Cardiac muscle cell (in vitro differentiated cells and primary cell): ENCODE measurements around the gene TGFBR3. TPM values are rescaled to one million over a fixed set of nuclear protein-coding genes. Genes with fewer than 3 reads are reported as not detected.

Experiments used
- DNase-seq, 2 donors: peaks; one replicate each; pipeline versions ENCODE4 v3.0.0 to v3.0.0-alpha.2; 2010 to 2017; ENCODE audit warnings: low read depth in 1 of 2, low spot score in 1 of 2
- H3K27ac ChIP-seq: fragments of 200-600 bp; sonication (generic); 2 replicates; pipeline ENCODE4 v1.5.1; 2016
- H3K27me3 ChIP-seq: fragments of 200-600 bp; sonication (generic); 2 replicates; pipeline ENCODE4 v1.6.0; 2016; ENCODE audit warnings: control low read depth
- H3K36me3 ChIP-seq: fragments of 200-600 bp; sonication (generic); 2 replicates; pipeline ENCODE4 v1.5.1; 2016; ENCODE audit warnings: control low read depth
- H3K4me1 ChIP-seq: fragments of 200-600 bp; sonication (generic); 2 replicates; pipeline ENCODE4 v1.8.1; 2017; ENCODE audit warnings: low read depth, mild to moderate bottlenecking, mixed run types
- H3K4me3 ChIP-seq: fragments of 200-600 bp; sonication (generic); 2 replicates; pipeline ENCODE4 v1.5.1; 2016; ENCODE audit warnings: mild to moderate bottlenecking
- H3K9me3 ChIP-seq: fragments of 200-600 bp; sonication (generic); 2 replicates; pipeline ENCODE4 v1.5.1; 2017; ENCODE audit warnings: low read depth, mild to moderate bottlenecking, control low read depth
- polyA plus RNA-seq: library from polyadenylated mRNA; unstranded; fragments of >200 nt; fragmentation: Nextera tagmentation; extraction: Ambion mirVana; gene quantifications from 2 replicates; pipeline ENCODE4 v1.2.1, GENCODE V29; 2016
- total RNA-seq: library from RNA; depleted of rRNA; stranded (reverse); fragments of >200 nt; gene quantifications from 2 replicates; pipeline ENCODE4 v1.2.3, GENCODE V29; 2016
- TF ChIP-seq, protein P1 (sequence below): IDR thresholded peaks from 2 replicates; pipeline ENCODE4 v1.5.1; 2012; ENCODE audit warnings: low read depth, mild to moderate bottlenecking, low read length

The TGFBR3 gene
- total and polyA plus RNA-seq, 2 experiments from 2014 or later: 10.3 to 11.8 TPM

GRCh38 chr1:91747666-91748065 is 138.3 kb downstream of the TGFBR3 start:
- no peak overlapping the region for H3K27ac ChIP-seq
- TF ChIP-seq, protein P1, sequence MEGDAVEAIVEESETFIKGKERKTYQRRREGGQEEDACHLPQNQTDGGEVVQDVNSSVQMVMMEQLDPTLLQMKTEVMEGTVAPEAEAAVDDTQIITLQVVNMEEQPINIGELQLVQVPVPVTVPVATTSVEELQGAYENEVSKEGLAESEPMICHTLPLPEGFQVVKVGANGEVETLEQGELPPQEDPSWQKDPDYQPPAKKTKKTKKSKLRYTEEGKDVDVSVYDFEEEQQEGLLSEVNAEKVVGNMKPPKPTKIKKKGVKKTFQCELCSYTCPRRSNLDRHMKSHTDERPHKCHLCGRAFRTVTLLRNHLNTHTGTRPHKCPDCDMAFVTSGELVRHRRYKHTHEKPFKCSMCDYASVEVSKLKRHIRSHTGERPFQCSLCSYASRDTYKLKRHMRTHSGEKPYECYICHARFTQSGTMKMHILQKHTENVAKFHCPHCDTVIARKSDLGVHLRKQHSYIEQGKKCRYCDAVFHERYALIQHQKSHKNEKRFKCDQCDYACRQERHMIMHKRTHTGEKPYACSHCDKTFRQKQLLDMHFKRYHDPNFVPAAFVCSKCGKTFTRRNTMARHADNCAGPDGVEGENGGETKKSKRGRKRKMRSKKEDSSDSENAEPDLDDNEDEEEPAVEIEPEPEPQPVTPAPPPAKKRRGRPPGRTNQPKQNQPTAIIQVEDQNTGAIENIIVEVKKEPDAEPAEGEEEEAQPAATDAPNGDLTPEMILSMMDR: no peak
- no peak for DNase-seq
- H3K9me3 ChIP-seq: no peaks in the 10 kb centered on the region
- H3K27me3 ChIP-seq: no peaks in the 10 kb centered on the region
- H3K4me3 ChIP-seq: no peak overlapping the region
- H3K36me3 ChIP-seq: no peaks in the 10 kb centered on the region
- H3K4me1 ChIP-seq: no peaks in the 10 kb centered on the region

- Histone ChIP-seq H3K9me3 (no peaks in the 10 kb centered on the region), H3K4me3 (no peak overlapping the region), H3K27me3 (no peaks in the 10 kb centered on the region), H3K36me3 (no peaks in the 10 kb centered on the region), H3K27ac (no peak overlapping the region), H3K4me1 (no peaks in the 10 kb centered on the region)
- DNase-seq: no peak
- TF ChIP-seq, protein P1: no peak
Observed at GRCh38 chr1:91746728-91747338, 139.1 kb downstream of the TGFBR3 start.

GRCh38 chr1:91745640-91746373 is 140.1 kb downstream of the TGFBR3 start:
- DNase-seq: no peak
- Histone ChIP-seq H3K27ac (no peak overlapping the region), H3K4me3 (no peak overlapping the region), H3K9me3 (no peaks in the 10 kb centered on the region), H3K4me1 (no peaks in the 10 kb centered on the region), H3K27me3 (no peaks in the 10 kb centered on the region), H3K36me3 (no peaks in the 10 kb centered on the region)
- TF ChIP-seq, protein P1: no peak

GRCh38 chr1:91744953-91745639 is 140.9 kb downstream of the TGFBR3 start:
- peak in 1 of 2 donors; percentile 66 for DNase-seq
- Histone ChIP-seq H3K27me3 (no peaks in the 10 kb centered on the region), H3K36me3 (no peaks in the 10 kb centered on the region), H3K27ac (no peak overlapping the region), H3K4me1 (no peaks in the 10 kb centered on the region), H3K4me3 (no peak overlapping the region), H3K9me3 (no peaks in the 10 kb centered on the region)
- TF ChIP-seq, protein P1: peak; percentile 17

GRCh38 chr1:91742848-91743292 is 143.1 kb downstream of the TGFBR3 start:
- no peaks in the 10 kb centered on the region for H3K27me3 ChIP-seq
- TF ChIP-seq, protein P1: no peak
- no peak overlapping the region for H3K4me3 ChIP-seq
- H3K4me1 ChIP-seq: no peaks in the 10 kb centered on the region
- H3K36me3 ChIP-seq: no peaks in the 10 kb centered on the region
- DNase-seq: peak in 1 of 2 donors; percentile 59
- H3K27ac ChIP-seq: no peak overlapping the region
- no peaks in the 10 kb centered on the region for H3K9me3 ChIP-seq
